Amniotic epithelial cell (primary cell): Measurements from ENCODE around the gene NRSN2.
"Not testable (repeated sequence)": the region's sequence is repeated elsewhere in the genome, so short reads cannot be mapped to it uniquely, and the experiment has no call there.

Experiments used
- DNase-seq: peaks from one replicate; pipeline ENCODE4 v3.0.0-alpha.2; 2010; ENCODE audit warnings: low read depth

The NRSN2 gene

GRCh38 chr20:375265-375889, 28.5 kb downstream of the NRSN2 start:
- DNase-seq, result no peak

GRCh38 chr20:376089-376488, 29.2 kb downstream of the NRSN2 start:
- no peak for DNase-seq

DNA sequence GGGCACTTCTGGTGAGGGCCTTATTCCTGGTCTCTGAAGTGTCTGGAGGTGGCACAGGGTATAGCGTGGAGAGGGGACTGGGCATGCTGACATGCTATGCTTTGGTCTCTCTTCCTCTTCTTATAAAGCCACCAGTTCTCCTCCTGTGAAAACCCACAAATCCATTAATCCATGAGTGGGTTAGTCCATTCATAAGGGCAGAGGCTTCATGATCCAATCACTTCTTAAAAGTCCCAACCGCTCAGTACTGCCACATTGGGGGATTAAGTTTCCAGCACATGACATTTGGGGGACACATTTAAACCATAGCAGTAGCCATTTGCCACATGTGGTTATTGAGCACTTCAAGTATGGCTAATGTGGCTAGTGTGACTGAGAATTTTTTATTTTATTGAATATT, 29.8 kb downstream of the NRSN2 start:
- no peak for DNase-seq

DNA sequence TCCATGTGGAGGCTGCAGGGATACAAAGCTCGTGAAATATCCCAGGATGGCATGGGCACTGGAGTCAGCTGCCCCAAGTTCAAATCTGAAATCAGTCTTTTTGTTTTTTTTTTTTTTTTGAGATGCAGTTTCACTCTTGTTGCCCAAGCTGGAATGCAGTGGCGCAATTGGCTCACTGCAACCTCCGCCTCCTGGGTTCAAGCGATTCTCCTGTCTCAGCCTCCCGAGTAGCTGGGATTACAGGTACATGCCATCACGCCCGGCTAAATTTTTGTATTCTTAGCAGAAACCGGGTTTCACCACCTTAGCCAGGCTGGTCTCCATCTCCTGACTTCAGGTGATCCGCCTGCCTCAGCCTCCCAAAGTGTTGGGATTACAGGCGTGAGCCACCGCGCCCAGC, 30.7 kb downstream of the NRSN2 start:
- not testable (repeated sequence) for DNase-seq

GRCh38 chr20:378961-379336, 32.0 kb downstream of the NRSN2 start:
- DNase-seq, result no peak

GRCh38 chr20:380763-381580, 34.1 kb downstream of the NRSN2 start:
- peak; percentile 52 for DNase-seq

- DNase-seq, result peak; percentile 54
Measured at GRCh38 chr20:381581-382290, 34.8 kb downstream of the NRSN2 start.

- DNase-seq, result no peak
Measured at GRCh38 chr20:382291-383115, 35.6 kb downstream of the NRSN2 start.

- no peak for DNase-seq
Measured at GRCh38 chr20:383889-384288, 37.0 kb downstream of the NRSN2 start.

GRCh38 chr20:384723-385122, 37.8 kb downstream of the NRSN2 start:
- no peak for DNase-seq

DNA sequence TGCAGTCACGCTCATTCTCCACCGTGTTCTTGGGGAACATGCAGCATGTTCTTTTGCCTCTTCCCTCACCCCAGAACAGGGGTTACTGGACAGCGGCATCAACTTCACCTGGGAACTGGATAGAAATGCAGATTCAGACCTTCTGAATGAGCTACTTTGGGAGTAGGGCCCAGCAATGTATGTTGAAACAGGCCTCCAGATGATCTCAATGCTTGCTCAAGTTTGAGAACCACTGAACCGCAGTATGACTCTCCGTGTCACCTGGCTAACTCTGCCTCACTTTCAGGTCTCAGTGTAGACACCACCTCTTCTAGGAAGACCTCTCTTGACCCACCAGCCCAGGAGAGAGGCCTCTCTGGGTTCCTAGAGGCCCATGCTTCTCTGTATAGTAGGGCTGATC, 38.5 kb downstream of the NRSN2 start:
- DNase-seq, result no peak

DNA sequence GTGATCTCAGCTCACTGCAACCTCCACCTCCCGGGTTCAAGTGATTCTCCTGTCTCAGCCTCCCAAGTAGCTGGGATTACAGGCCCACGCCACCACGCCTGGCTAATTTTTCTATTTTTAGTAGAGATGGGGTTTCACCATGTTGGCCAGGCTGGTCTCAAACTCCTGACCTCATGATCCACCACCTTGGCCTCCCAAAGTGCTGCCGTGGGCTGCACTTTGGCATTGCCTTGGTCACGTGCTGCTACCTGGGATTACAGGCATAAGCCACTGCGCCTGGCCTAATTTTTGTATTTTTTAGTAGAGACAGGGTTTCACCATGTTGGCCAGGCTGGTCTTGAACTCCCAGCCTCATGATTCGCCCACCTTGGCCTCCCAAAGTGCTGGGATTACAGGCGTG, 39.7 kb downstream of the NRSN2 start:
- not testable (repeated sequence) for DNase-seq

- DNase-seq, result no peak
Measured at GRCh38 chr20:387520-387919, 40.6 kb downstream of the NRSN2 start.

GRCh38 chr20:388034-388994, 41.4 kb downstream of the NRSN2 start:
- no peak for DNase-seq

DNA sequence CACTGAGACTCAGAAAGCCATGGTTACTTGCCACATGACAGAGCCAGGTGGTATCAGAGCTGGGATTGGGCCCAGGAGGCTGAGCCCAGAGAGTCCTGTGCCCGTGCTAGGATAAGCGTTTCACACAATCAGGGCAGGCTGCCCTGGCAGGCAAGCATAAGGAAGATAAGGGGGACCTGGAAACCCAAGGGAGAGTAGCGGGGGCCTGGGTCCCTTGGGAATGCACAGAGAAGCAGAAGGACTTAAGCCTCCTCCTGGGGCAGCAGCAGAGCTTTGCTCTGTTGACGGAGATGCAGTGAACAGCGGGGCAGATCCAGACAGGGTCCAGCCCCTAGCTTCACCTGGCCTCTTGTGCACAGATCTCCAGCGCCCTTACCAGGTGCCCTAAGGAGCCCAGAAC, 42.3 kb downstream of the NRSN2 start:
- no peak for DNase-seq

GRCh38 chr20:391041-391711, 44.3 kb downstream of the NRSN2 start:
- DNase-seq, result no peak

GRCh38 chr20:393296-393695, 46.4 kb downstream of the NRSN2 start:
- not testable (repeated sequence) for DNase-seq

DNA sequence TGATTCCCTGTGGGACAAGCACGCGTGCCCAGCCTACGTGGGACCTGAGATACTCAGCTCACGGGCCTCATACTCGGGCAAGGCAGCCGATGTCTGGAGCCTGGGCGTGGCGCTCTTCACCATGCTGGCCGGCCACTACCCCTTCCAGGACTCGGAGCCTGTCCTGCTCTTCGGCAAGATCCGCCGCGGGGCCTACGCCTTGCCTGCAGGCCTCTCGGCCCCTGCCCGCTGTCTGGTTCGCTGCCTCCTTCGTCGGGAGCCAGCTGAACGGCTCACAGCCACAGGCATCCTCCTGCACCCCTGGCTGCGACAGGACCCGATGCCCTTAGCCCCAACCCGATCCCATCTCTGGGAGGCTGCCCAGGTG, 49.3 kb downstream of the NRSN2 start:
- no peak for DNase-seq

- DNase-seq, result no peak
Measured at GRCh38 chr20:396619-397431, 49.9 kb downstream of the NRSN2 start.
